Neural cell (in vitro differentiated cells): ENCODE data around the gene AGFG2.

Experiments
- RAD21 ChIP-seq: fragments of 450-650 bp; conservative IDR thresholded peaks from 2 replicates; pipeline ENCODE4 v1.6.1; 2014; ENCODE audit warnings: antibody characterized with exemption, mild to moderate bottlenecking, moderate library complexity
- TAF1 ChIP-seq: IDR thresholded peaks from 2 replicates; pipeline ENCODE4 v1.6.1; 2012; ENCODE audit warnings: low read depth
- TF ChIP-seq, protein P1 (sequence below): fragments of 450-650 bp; IDR thresholded peaks from 2 replicates; pipeline ENCODE4 v1.5.1; 2014; ENCODE audit warnings: antibody characterized with exemption, mild to moderate bottlenecking, moderate library complexity; ENCODE audit not compliant: poor library complexity, severe bottlenecking

GRCh38 chr7:100568896-100569844 is 30.2 kb downstream of the AGFG2 start:
- TF ChIP-seq, protein P1, sequence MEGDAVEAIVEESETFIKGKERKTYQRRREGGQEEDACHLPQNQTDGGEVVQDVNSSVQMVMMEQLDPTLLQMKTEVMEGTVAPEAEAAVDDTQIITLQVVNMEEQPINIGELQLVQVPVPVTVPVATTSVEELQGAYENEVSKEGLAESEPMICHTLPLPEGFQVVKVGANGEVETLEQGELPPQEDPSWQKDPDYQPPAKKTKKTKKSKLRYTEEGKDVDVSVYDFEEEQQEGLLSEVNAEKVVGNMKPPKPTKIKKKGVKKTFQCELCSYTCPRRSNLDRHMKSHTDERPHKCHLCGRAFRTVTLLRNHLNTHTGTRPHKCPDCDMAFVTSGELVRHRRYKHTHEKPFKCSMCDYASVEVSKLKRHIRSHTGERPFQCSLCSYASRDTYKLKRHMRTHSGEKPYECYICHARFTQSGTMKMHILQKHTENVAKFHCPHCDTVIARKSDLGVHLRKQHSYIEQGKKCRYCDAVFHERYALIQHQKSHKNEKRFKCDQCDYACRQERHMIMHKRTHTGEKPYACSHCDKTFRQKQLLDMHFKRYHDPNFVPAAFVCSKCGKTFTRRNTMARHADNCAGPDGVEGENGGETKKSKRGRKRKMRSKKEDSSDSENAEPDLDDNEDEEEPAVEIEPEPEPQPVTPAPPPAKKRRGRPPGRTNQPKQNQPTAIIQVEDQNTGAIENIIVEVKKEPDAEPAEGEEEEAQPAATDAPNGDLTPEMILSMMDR = no peak
- TF ChIP-seq RAD21 (no peak), TAF1 (no peak)
